SW 1271 (cell line): Measurements from ENCODE around the gene GNPTAB.
A peak's percentile ranks its signal among the peaks of the same experiment; 100 is the strongest.
"Not testable (repeated sequence)": the region's sequence is repeated elsewhere in the genome, so short reads cannot be mapped to it uniquely, and the experiment has no call there.

Source experiments
- DNase-seq, 2 experiments: peaks; one replicate each; lab custom pipeline; 2025; lab: John Stamatoyannopoulos, UW

GNPTAB gene

GRCh38 chr12:101737476-101737875, 93.3 kb downstream of the GNPTAB start:
- no peak for DNase-seq

DNA sequence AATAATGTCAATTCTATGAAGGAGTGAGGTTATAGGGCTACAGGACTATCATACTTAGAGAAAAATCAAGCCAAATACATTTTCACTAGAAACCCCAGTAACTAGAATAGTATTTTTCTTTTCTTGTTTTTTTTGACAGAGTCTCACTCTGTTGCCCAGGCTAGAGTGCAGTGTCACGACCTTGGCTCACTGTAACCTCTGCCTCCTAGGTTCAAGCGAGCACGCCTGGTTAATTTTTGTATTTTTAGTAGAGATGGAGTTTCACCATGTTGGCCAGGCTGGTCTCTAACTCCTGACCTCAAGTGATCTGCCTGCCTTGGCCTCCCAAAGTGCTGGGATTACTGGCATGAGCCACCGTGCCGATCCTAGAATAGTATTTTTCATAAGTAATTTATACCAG, 96.3 kb downstream of the GNPTAB start:
- DNase-seq = not testable (repeated sequence)

- DNase-seq = no peak
Measured at GRCh38 chr12:101733166-101733565, 97.6 kb downstream of the GNPTAB start.

- DNase-seq = no peak
Measured at GRCh38 chr12:101732318-101732717, 98.4 kb downstream of the GNPTAB start.

DNA sequence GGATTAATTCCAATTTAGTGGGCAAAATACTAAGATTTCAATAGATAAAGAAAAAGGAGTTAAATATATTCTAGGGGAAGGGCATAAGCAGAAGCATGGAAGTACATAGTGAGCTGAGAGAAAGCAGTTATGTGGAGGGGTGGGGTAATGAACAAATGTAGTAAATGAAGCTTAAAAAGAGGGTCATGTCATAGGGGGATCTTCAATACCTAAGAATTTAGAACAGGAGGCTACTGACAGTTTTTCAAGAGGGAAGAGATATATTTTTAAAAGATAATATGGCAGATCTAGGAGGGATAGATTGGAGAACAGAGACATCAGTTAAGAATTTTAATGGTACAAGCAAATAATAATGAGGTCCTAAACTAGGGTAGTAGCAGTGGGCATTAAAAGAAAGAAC, 100.9 kb downstream of the GNPTAB start:
- no peak for DNase-seq

DNA sequence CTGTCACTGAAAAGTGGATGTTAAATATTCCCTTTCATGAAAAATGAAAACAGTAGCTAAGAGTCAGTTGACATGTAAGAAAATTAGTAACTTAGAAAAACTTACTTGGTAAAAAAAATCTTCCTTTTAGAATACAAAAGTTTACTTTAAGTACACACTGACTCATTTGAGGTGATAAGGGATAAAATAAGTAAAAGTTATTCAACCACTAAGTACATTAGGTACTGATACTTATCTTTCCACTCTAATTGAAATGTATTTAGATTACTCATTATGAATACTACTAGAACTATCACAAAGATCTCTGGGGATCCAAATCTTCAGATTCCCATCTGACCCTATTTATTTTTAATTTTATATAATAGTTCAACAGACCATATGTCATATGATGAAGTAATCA, 103.7 kb downstream of the GNPTAB start:
- DNase-seq = no peak

DNA sequence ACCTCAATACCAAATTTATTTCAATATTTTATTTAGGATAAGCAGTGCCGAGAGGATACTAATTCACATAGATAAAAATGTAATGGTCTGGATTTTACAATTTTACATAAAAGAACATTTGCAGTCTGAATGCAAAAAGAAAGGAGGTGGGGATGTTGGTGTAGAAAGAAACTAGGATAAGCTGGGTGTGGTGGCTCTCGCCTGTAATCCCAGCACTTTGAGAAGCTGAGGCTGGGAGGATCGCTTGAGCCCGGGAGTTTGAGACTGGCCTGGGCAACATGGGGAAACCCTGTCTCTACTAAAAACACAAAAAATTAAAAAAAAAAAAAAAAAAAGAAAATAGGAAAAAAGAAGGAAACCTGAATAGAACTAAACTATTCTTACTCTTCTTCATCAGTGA, 108.4 kb downstream of the GNPTAB start:
- no peak for DNase-seq

GRCh38 chr12:101720118-101720517, 110.6 kb downstream of the GNPTAB start:
- no peak for DNase-seq

DNA sequence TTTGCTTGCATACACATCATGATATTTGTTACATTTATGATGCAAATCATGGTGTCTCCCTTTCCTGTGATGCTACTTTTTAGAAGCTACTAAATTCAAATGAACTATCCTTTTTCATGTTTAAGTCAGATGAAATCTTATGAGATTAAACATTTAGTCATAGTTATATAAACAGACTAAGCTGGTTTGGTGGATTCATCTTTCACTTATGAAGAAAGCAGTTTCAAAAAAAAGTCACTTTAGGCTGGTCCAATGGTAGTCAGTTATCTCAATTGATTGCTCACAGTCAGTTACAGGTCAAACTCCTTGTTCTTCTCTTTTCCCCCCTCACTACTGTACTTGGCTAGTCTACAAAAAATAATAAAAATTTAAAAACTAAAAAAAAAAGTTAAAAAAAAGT, 111.2 kb downstream of the GNPTAB start:
- no peak for DNase-seq

GRCh38 chr12:101714877-101715444, 115.8 kb downstream of the GNPTAB start:
- DNase-seq = no peak

- DNase-seq = no peak
Measured at GRCh38 chr12:101713930-101714329, 116.8 kb downstream of the GNPTAB start.

- DNase-seq = no peak
Measured at GRCh38 chr12:101713059-101713682, 117.6 kb downstream of the GNPTAB start.

DNA sequence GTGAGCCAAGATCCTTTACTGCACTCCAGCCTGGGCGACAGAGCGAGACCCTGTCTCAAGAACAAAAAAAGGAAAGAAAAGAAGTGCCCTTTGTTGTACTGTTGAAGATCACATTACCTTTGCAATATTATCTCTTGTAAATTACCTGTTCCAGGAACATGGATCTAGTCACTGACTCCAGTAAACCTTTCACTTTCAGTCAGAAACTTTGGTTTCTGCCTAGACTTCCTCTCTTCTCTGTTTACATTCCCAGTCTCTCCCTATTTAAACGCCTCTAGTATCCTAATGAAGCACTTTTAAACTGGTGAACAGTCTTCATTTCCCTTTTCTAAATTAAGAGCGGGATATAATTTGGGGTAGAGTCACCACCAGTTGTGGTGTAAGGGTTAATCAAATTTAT, 120.5 kb downstream of the GNPTAB start:
- no peak for DNase-seq

DNA sequence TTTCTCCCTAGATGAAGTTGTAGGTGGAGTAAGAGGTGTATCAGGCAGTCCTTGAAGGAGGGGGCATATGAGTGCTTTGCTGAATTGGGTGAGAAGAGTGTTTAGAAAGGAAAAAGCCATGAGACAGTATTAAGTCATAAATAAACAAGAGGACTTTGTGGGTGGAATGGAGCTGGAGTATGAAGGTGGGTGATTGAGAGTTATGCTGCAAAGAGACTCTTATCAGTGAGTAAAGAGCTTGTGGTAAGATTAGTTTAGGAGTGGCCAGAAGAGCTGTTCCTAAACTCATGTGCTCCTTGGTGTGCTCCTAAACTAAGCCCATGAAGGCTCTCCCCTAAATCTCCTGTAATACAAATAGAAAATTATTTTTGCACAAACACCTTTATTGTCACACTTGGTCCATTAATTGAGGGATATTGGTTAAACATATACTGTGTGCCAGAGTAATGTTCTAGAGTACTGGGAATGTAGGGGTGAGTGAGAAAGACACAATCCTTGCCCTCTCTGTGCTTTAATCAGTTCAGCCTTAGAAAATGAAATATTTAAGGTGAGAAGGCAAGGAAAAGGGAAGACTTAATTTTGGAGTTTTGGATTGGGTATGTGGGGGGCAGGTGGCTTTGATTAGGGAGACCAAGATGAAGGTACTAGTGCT, 123.5 kb downstream of the GNPTAB start:
- no peak for DNase-seq

DNA sequence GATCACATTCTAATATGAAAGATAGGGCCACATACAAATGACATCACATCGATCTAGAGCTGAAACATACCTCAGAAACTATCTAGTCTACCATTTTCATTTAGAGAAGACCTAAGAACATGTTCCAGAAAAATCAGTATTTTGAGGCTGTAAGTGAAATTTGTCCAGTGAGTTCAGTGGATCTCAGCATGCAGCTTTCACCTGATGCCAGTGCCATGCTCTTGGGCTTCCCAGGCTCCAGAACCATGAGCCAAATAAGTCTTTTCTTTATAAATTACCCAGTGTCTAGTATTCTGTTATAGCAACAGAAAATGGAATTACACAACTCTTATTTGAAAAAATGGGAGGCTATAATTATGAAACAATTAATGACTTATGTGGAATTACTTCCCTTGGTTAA, 124.4 kb downstream of the GNPTAB start:
- DNase-seq = no peak

DNA sequence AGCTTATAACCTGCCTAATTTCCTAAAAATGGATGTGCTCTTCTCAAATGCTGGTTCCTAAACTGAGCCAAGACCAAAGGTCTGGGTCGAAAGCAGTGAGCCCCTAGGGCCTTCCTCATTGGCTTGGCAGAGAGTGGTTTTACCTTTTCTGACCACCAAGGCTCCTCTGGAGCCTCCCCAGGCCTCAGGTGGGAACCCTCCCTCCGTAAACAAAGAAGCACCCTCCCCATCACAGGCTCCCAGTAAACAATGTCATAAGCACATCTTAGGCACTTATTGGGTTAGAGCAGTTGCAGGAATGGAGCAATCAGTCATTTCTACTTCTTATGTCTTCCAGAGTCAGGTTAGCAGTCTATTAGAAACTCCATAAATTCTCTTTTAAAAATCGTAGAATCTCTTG, 127.3 kb downstream of the GNPTAB start:
- DNase-seq = no peak

DNA sequence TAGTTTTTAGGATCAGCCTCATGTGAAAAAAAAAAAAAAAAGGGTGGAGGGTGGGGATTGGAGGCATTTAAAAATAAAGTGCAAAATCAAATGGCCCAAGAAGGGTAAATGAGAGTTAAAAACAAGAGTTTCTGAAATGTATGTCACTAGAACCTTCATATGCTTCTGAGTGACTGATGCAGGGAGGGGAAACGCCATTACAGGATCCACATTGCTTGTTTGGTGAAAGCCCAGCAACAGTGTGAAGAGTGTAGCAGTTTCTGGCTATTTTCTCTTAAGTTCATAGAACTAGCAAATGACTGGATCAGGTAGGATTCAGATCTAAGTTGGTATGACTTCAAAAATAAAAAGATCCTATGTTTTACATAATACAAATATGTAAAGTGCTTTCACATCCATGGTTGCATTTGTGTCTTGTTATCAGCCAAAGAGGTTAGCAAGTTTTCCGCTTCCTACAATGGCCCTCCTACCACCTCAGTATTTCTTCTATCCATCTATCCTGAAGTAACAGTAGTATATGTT, 130.4 kb downstream of the GNPTAB start:
- no peak for DNase-seq

DNA sequence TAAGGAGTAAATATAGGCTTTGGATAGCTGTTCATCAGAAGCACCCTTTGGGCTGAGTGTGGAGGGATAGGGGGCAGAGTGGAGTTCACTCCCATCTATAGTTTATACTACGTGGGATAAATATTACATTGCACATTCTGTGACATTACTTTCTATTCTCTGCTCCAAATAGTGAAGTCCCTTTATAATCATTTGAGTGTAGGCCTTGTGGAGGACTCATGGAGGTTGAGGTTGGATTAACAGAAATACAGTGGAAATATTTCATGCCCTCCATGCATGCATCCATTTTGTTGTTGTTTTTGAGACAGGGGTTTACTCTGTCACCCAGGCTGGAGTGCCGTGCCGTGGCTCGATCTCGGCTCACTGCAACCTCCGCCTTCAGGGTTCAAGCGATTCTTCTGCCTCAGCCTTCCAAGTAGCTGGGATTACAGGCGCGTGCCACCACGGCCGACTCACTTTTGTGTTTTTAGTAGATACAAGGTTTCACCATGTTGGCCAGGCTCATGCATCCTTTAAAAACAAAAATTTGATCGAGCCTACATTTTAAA, 131.9 kb downstream of the GNPTAB start:
- DNase-seq = peak in 1 of 2 experiments; percentile 38

- DNase-seq = peak in 1 of 2 experiments; percentile 36
Measured at GRCh38 chr12:101697930-101698799, 132.6 kb downstream of the GNPTAB start.

DNA sequence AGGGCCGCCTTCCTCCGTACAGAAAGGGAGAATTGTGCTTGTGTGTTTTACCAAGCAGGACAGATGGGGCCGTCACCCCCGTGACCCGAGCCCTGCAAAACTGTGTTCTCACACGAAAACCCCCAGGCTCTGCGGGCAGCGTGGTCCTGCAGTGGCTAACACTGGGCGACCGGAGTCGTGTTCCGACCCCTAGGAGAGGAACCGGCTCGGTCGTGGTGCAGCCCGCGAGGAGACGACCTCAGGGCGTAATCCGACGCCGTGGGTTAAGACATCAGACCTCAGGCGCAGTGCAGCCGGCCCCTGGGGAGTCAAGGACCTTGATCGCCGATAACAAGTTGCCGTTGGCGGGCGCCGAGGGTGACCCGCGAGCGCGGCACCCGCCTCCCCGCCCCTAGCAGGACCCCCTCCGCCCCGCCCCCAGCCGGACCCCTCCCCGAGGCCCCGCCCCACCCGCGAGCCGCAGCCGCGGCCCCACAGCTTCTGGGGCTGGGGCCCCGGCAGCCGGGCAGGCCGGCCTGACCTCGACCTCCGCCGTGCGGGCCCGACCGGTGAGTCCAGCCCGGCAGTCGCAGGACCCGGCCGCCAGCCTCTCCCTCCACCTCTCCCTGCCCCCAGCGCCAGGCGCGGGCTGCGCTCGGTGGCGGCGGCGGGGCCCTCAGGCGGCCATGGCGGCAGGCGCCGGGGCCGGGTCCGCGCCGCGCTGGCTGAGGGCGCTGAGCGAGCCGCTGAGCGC, 133.4 kb downstream of the GNPTAB start, which contains the start of gene CHPT1:
TSS of gene CHPT1 (plus strand) at position 444 of the 733 bp plus-strand sequence. CDS start at position 666, 222 bp downstream.
- DNase-seq = peak; percentile 33 to 37
